HG02981 (cell line): Measurements from ENCODE around the gene PPIB.

ENCODE experiments used
- ATAC-seq: cut with Tn5 transposase; IDR thresholded peaks from one replicate; pipeline ENCODE4 v1.9.1; 2021; ENCODE audit warnings: mild to moderate bottlenecking, moderate library complexity; ENCODE audit not compliant: unreplicated experiment

Gene PPIB

GRCh38 chr15:64162869-64163658 is at the start of gene PPIB:
Gene PPIB, minus strand, starts transcription at chr15:64163022. Its CDS starts 36 bp downstream, at chr15:64162986.
- ATAC-seq: peak; percentile 88

GRCh38 chr15:64211696-64212095 is 48.9 kb upstream of the PPIB start:
- no peak for ATAC-seq

DNA sequence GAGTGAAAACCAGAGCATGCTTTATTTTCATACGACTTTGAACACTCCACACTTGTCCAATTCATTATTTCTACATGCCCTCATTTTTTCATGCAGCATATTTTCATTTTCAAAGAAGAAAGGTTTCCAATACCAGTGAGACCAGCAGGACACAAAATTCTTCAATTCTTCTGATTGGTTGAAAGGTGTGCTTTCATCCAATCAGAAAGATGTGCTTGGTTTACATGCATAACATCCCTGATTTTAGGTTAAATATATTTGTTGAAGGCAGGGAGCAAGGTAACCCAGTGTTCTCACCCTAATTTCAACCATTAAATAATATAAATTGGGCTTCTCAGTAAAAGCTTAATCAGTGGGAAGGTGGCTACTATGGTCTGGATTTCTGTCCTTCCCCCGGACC is 47.5 kb upstream of the PPIB start:
- no peak for ATAC-seq

DNA sequence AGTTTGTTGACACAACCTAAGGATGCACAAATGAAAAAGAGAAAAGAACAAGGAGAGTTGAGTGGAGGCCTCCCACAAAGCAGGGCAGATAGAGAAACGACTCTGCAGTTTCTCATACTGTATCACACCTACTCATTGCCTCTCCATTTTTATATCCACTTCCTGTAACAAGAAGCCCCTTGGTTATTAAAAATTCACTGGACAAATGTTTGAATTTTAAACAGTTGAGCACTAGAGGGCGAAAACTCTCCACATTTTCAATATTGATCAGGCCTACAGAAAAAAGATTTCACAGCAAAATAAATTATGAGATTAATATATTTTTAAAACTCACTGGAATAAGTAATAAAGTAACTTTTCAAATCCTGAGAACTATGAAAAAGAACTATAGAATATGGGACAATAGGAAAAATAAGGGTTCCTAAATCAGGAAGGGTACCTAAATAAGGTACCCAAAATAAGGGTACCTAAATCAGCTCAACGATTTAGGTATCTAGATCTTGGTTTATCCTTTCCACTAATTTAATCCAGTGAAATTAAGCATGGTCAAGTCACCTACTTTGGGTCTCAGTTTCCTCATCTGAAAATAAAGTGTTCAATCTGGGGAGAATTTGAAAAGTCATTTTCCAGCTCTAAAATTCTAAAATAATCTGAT is 47.0 kb upstream of the PPIB start:
- no peak for ATAC-seq

GRCh38 chr15:64205202-64205601 is 42.4 kb upstream of the PPIB start:
- ATAC-seq: no peak

DNA sequence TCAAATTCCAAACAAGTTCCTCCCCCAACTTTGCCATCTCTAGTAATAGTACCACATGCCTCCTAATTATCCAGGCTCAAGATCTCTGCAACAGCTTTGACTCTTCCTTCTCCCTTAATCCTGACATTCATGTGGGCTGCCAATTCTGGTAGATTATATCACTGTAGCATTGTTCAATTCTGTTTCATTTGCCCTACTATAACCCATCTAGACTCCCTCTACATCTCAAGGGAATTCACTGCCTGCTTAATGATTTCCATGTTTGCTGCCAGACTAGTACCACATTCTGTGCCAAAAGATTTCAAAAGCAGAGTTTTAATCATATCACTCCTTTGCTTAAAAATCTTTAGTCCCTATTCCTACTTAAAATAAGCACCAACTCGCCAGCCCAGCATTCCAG is 34.6 kb upstream of the PPIB start:
- ATAC-seq: no peak

GRCh38 chr15:64193971-64194370 is 31.1 kb upstream of the PPIB start:
- no peak for ATAC-seq

DNA sequence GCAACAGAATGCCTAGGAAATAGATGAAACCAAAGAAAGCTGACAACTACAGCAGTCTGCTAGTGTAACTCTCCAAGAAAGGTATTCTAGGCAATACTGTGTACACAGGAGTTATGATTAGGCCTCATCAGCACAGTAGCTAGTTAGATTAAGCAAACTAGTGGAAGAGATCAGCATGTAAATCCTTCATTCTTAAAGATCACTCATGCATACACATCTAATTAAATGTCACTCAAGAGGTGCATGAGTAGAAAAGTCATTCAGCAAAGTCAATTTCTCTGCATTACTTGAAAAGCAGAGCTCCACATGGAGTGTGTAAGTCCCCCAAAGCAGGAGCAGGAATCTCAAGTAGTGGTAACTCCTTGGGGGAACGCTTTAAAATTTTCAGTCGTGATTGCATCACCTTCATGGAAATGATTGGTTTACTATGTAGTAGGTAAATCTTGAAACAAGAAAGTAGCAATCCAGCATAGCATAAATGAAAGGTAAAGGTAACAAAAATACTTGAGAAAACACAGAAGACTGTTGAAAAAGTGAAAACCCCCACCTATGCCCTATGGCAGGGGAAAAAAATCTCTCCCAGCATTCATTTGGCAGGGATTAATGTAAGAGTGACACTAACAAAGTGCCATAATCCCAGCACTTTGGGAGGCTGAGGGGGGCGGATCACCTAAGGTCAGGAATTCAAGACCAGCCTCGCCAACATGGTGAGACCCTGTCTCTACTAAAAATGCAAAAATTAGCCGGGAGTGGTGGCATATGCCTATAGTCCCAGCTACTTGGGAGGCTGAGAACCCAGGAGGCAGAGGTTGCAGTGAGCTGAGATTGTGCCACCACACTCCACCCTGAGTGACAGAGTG is 29.4 kb upstream of the PPIB start:
- no peak for ATAC-seq

- ATAC-seq: no peak
Observed at GRCh38 chr15:64187396-64188191, 24.8 kb upstream of the PPIB start.

GRCh38 chr15:64185146-64185911 is 22.5 kb upstream of the PPIB start:
- ATAC-seq: no peak

- no peak for ATAC-seq
Observed at GRCh38 chr15:64182859-64183370, 20.1 kb upstream of the PPIB start.

DNA sequence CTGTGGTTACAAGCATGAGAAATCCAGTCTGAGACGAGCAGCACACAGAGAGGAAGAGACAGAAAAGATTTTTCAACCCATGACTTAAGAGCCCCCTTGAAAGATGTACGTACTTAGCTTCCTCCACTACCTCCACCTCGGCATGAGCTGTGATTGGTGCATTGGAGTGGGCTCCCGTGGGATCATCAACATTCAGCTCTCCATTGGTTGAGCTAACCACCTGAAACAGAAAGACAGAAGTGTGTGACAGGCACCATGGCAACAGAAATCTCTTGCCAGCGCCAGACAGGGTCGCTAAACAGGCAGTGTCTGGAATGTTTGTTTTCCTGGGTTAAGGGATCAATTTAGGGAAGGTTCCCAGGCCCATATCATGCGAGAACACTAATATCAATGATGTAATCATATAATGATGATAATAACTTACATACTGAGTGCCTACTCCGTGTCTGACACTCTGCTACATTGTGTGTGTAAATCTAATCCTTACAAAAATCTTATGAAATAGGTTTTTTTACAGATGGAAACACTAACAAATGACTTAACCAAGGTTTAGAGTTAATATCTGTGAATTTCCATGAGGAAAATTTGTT is 17.5 kb upstream of the PPIB start:
- no peak for ATAC-seq

DNA sequence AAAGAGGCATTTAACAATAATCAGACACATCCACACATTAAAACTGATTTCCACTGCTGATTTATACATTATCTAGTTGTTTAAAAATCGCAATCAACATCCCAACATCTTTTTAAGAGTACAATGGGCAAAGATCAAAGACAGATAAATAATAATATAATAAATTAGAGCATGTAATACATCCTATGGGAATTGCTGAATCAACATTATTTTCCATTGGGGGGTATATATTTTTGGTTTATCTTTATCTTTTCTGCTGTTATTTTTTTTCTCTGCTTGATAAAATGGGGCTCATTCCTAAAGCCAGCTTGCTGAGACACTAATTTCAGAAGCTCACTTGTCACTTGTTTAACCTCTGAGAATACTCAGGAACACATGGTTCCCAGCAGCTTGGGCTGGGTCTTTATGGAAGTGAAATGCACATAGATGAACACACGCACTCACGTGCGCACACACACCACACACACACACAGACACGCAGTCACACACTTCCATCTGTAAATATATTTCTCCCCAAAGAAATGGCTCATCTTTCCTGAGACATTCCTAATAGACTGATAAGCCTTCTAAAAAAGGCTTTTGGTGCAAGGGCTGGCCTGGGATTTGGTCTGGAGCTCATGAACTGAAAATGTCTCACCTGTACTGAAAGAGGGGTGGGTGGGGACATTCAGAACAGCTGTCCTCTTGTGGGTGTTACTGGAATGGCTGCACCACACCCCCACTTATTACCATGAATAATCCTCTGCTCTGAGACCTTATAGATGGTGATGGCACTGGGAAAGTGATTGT is 3.5 kb upstream of the PPIB start:
- no peak for ATAC-seq

- ATAC-seq: no peak
Observed at GRCh38 chr15:64164436-64164835, 1.6 kb upstream of the PPIB start.

DNA sequence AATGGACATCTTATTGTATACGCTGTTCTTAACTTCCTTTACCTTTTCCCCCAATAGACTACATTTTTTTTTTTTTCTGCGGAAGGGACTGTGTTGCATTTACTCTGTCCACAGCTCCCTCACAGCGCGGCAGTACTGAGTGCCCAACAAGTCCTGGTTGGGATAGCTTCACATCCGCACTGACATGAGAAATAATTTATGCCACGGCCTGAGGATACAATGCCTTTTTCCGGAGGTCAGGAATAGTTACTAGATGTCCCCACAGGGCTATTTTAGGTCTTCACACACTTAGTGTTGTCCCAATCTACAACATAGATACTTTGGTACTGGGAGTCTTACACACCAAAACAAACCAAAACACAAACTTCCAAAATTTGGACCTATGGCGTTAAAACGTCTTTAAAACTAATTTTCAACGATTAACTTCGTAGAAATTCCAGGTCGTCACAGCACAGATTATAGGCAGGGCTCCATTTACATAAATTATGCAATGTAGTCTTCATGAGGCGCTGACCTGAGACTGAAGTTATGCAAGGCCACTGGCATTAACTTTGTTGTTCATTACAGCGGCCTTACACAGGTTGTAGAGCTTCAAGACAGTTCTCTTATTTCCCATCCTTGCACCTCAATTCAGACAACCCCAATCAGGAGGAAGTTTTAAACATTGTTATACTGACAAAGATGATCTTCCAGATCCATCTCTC is 989 bp upstream of the PPIB start:
- ATAC-seq: peak; percentile 3

DNA sequence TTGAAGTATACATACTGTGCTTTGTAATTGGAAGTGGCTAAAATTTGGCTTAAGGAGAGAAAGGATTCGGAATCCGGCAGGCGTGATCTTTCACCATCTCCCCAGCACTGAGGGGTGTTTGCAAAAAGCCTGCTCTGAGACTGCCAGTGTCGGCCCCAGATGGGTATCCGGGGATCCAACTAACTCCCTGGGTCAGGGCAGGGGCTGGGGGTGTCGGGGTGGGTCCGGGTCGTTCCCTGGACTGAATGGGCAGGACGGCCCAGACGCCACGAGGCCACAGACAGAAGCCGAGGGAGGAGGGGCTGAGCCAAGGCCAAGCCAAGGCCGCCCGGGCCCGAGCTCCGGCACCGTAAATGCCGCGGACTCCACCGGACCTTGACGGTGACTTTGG is 349 bp downstream of the PPIB start:
- ATAC-seq: peak; percentile 17

DNA sequence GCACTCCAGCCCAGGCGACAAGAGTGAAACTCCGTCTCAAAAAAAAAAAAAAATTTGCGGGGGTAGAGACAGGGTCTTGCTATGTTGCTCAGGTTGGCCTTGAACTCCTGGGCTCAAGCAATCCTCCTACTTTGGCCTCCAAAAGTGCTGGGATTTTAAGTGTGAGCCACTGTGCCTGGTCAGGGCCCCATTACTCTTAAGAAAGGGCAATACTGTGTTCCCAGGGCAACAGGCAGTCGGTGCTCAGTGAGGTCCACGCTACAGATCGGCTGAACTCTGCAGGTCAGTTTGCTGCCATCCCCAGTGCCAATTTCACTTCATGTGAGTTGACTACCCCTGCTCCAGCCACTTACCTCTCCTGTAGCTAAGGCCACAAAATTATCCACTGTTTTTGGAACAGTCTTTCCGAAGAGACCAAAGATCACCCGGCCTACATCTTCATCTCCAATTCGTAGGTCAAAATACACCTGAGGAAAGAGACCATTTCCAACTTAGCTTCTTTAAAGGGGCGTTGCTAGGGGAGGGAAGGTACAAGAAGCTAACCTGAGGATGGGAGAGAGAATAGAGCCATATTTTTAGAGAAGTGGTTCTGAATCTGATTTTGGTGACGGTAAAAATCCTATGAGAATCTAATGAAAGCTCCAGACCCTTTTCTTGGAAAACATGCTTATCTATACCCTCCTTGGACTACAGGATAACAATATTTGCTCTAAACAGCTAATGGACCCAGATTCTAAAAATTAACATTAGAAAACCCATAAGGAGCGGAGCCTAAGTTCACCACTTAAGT is 939 bp downstream of the PPIB start:
- no peak for ATAC-seq
